OCI-LY7 (cell line): ENCODE measurements around the gene NKG7. TPM values are rescaled to one million over a fixed set of nuclear protein-coding genes. Genes with fewer than 3 reads are reported as not detected.

Source experiments
- BruUV-seq: library from RNA; stranded (reverse); fragments of 400-500 nt; replicated peaks from 2 replicates; lab custom pipeline; 2021; lab: Mats Ljungman, UMichigan
- CTCF ChIA-PET: fragments of 300-600 bp; sonication (Branson Sonifier 250); formaldehyde crosslinking; loops from one replicate; lab custom pipeline; 2022; ENCODE audit warnings: antibody characterized with exemption; ENCODE audit not compliant: unreplicated experiment; lab: Charles Lee
- POLR2A ChIA-PET: fragments of 300-600 bp; sonication (Branson Sonifier 250); formaldehyde crosslinking; loops from one replicate; lab custom pipeline; 2022; ENCODE audit warnings: antibody characterized with exemption; lab: Charles Lee
- DNase-seq: peaks from one replicate; pipeline ENCODE4 v3.0.0-alpha.2; 2015; ENCODE audit warnings: low spot score
- H2AFZ ChIP-seq: fragments of 200-600 bp; sonication (generic), shearing (Covaris generic); 2 replicates; pipeline ENCODE4 v1.6.1; 2014; ENCODE audit warnings: mild to moderate bottlenecking, antibody characterized with exemption, low read length, moderate library complexity
- H3K27ac ChIP-seq: fragments of 200-600 bp; sonication (generic); 2 replicates; pipeline ENCODE4 v1.5.1; 2014; ENCODE audit warnings: mixed run types, low read depth, mild to moderate bottlenecking, moderate library complexity, low read length, inconsistent platforms; ENCODE audit not compliant: poor library complexity, severe bottlenecking
- H3K36me3 ChIP-seq: fragments of 200-600 bp; sonication (generic); 2 replicates; pipeline ENCODE4 v1.6.1; 2014; ENCODE audit warnings: mild to moderate bottlenecking, antibody characterized with exemption, low read length, moderate library complexity, mixed read lengths; ENCODE audit not compliant: insufficient read depth
- H3K4me1 ChIP-seq: fragments of 200-600 bp; sonication (generic); 2 replicates; pipeline ENCODE4 v1.5.1; 2014; ENCODE audit warnings: mild to moderate bottlenecking, low read length; ENCODE audit not compliant: insufficient read depth, poor library complexity, severe bottlenecking
- H3K4me2 ChIP-seq: fragments of 200-600 bp; sonication (generic); 2 replicates; pipeline ENCODE4 v1.6.1; 2014; ENCODE audit warnings: mild to moderate bottlenecking, low read length
- H3K4me3 ChIP-seq: fragments of 200-600 bp; sonication (generic); 2 replicates; pipeline ENCODE4 v1.5.1; 2014; ENCODE audit warnings: mild to moderate bottlenecking, low read depth, low read length; ENCODE audit not compliant: poor library complexity, severe bottlenecking
- H3K79me2 ChIP-seq: fragments of 200-600 bp; sonication (generic); 2 replicates; pipeline ENCODE4 v1.6.1; 2016; ENCODE audit warnings: low read depth, mild to moderate bottlenecking, low read length, moderate library complexity, mixed read lengths; ENCODE audit not compliant: insufficient read depth
- H3K9me2 ChIP-seq: fragments of 200-600 bp; sonication (generic); 2 replicates; pipeline ENCODE4 v1.6.1; 2016; ENCODE audit warnings: mild to moderate bottlenecking, low read length, mixed read lengths; ENCODE audit not compliant: insufficient read depth
- H3K9me3 ChIP-seq: fragments of 200-600 bp; sonication (generic); 2 replicates; pipeline ENCODE4 v1.6.1; 2014; ENCODE audit warnings: mild to moderate bottlenecking, mixed run types, low read length, mixed read lengths
- H4K20me1 ChIP-seq: fragments of 200-600 bp; sonication (generic); 2 replicates; pipeline ENCODE4 v1.6.1; 2014; ENCODE audit warnings: mild to moderate bottlenecking, antibody characterized with exemption, low read length, moderate library complexity, mixed read lengths; ENCODE audit not compliant: insufficient read depth
- EZH2phosphoT487 ChIP-seq: fragments of 200-600 bp; sonication (generic); IDR thresholded peaks from 2 replicates; pipeline ENCODE4 v1.6.1; 2018; ENCODE audit warnings: low read depth, borderline replicate concordance, mild to moderate bottlenecking, mixed run types, antibody characterized with exemption, low read length, moderate library complexity, mixed read lengths
- intact Hi-C: fragments of 100-400 bp; cut with micrococcal nuclease; formaldehyde crosslinking; loops from one replicate; pipeline ENCODE4 v1.10.0; 2022; ENCODE audit not compliant: unreplicated experiment
- total RNA-seq, 2 experiments: library from RNA; depleted of rRNA in 1 of 2; stranded (reverse); fragments of >200 nt in 1 of 2; shearing (Covaris generic) in 1 of 2; gene quantifications; 2 replicates each; pipeline ENCODE4 v1.2.3, GENCODE V29; 2014 to 2022
- TF ChIP-seq, protein P1 (sequence below): fragments of 200-600 bp; sonication (generic); conservative IDR thresholded peaks from 2 replicates; pipeline ENCODE4 v1.5.1; 2014; ENCODE audit warnings: mild to moderate bottlenecking, antibody characterized with exemption, low read length, moderate library complexity, mixed read lengths

Gene NKG7
- total RNA-seq, 2 experiments from 2014 or later: not detected

DNA sequence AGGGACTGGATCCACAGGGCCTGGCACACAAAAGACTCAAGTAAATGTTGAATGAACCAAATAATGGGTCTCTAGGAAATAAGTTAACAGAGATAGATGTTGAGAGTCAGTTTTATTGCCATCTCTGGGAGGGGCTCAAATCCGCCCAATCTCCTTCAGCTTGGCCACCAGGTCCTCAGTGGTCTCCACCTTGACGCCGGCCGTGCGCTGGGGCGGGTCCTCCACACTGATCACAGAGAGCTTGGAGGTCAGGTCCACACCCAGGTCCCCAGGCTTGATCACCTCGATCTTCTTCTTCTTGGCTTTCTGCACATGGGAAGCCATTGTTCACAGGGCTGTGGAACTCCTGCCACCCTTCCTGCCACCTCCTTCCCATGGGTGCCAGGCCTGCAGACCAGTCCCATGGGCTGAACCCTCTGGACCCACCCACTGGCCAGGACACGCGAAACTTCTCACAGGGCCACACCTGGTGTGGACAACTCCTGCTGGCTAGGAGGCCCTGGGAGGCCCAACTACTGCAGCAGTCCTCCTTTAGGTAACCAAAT is 27.3 kb downstream of the NKG7 start:
- H3K4me2 ChIP-seq: no peak overlapping the region
- H3K4me1 ChIP-seq: no peaks in the 10 kb centered on the region
- H3K9me2 ChIP-seq: no peaks in the 10 kb centered on the region
- ChIA-PET CTCF (no interaction called here), POLR2A (interaction anchor here (0.7 kb wide), 1 partner anchor 350 kb away, joined by 3 read pairs; no protein-coding TSS in a partner anchor)
- no peak overlapping the region for H2AFZ ChIP-seq
- no peaks in the 10 kb centered on the region for H4K20me1 ChIP-seq
- no peaks in the 10 kb centered on the region for H3K36me3 ChIP-seq
- no peak for DNase-seq
- intact Hi-C loops: no loop called here
- H3K9me3 ChIP-seq: no peaks in the 10 kb centered on the region
- H3K4me3 ChIP-seq: no peak overlapping the region
- no peak overlapping the region for H3K27ac ChIP-seq
- TF ChIP-seq EZH2phosphoT487: no peak
- TF ChIP-seq, protein P1, sequence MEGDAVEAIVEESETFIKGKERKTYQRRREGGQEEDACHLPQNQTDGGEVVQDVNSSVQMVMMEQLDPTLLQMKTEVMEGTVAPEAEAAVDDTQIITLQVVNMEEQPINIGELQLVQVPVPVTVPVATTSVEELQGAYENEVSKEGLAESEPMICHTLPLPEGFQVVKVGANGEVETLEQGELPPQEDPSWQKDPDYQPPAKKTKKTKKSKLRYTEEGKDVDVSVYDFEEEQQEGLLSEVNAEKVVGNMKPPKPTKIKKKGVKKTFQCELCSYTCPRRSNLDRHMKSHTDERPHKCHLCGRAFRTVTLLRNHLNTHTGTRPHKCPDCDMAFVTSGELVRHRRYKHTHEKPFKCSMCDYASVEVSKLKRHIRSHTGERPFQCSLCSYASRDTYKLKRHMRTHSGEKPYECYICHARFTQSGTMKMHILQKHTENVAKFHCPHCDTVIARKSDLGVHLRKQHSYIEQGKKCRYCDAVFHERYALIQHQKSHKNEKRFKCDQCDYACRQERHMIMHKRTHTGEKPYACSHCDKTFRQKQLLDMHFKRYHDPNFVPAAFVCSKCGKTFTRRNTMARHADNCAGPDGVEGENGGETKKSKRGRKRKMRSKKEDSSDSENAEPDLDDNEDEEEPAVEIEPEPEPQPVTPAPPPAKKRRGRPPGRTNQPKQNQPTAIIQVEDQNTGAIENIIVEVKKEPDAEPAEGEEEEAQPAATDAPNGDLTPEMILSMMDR: no peak
- no TSS peak for BruUV-seq
- H3K79me2 ChIP-seq: no peaks in the 10 kb centered on the region

DNA sequence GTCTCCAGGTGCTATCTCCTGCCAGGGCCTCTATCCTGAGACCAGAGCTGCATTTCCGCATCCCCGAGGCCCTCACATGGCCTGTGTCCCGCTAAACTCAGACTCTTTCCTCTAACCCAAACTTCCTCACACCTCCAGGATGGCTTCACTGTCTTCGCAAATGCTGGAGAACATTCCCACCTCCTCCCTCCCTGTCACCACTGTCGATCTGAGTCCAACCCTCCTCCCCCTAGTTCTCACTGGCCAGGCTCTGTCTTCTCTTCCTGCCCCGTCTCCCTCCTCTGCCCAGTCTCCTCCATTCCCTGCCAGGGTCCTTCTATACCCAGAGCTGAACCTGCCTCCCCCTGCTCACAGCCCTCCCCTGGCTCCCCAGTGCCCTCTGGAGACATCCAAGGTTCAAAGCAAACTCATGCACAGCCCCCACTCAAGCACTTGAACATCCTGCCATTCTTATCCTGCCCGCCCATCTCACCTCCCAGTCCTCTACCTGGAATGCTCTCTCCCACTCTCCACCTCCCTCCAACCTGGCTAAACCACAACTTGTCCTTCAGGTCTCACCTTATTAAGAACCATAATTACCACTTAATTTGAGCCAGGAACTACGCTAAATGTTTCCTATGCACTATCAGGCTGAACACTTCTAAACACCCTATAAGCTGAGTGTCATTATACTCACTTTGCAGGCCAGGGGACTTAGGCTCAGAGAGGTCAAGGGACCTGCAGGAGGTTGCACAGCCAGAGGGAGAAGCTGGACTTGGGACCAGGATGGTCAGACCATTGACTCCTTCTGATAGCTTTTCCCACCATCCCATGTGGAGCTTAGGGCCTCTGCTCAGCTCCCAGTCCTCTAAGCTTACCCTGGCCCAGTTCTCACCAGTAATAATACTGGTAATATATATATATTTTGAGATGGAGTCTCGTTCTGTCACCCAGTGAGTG is 29.6 kb downstream of the NKG7 start:
- no peaks in the 10 kb centered on the region for H3K36me3 ChIP-seq
- H3K4me1 ChIP-seq: peaks cover 10% of the 10 kb centered on the region
- H3K79me2 ChIP-seq: no peaks in the 10 kb centered on the region
- no TSS peak for BruUV-seq
- H3K4me2 ChIP-seq: no peak overlapping the region
- no peak overlapping the region for H3K27ac ChIP-seq
- no peak overlapping the region for H2AFZ ChIP-seq
- DNase-seq: no peak
- CTCF ChIA-PET: interaction anchor here (0.5 kb wide), 1 partner anchor 75 kb away, joined by 4 read pairs; the partner anchor contains the start of gene SIGLEC10
- no peak overlapping the region for H3K4me3 ChIP-seq
- no peaks in the 10 kb centered on the region for H4K20me1 ChIP-seq
- no peaks in the 10 kb centered on the region for H3K9me2 ChIP-seq
- H3K9me3 ChIP-seq: no peaks in the 10 kb centered on the region
- no peak for TF ChIP-seq EZH2phosphoT487
- TF ChIP-seq, protein P1: no peak
- intact Hi-C loops: no loop called here
- POLR2A ChIA-PET: interaction anchor here (0.9 kb wide), 1 partner anchor 12 kb away, joined by 3 read pairs; no protein-coding TSS in a partner anchor
